GM23338 (cell line): ENCODE results near the gene RPP21. TPM values are rescaled to one million over a fixed set of nuclear protein-coding genes. Genes with fewer than 3 reads are reported as not detected.

ENCODE experiments used
- ATAC-seq: fragments of 200-7000 bp; cut with Tn5 transposase; 3 replicates; pipeline ENCODE4 v1.9.1; 2020
- DNase-seq: peaks from one replicate; pipeline ENCODE4 v3.0.0-alpha.2; 2015; ENCODE audit warnings: low spot score
- H2AFZ ChIP-seq: fragments of 200-600 bp; sonication (generic); 2 replicates; pipeline ENCODE4 v1.8.0; 2016; ENCODE audit warnings: antibody characterized with exemption, mild to moderate bottlenecking, moderate library complexity
- H3F3A ChIP-seq: fragments of 200-600 bp; sonication (generic); replicated peaks from 2 replicates; pipeline ENCODE4 v1.8.0; 2017; ENCODE audit warnings: antibody characterized with exemption, mixed run types, low read depth
- H3K27ac ChIP-seq: fragments of 200-600 bp; sonication (generic); 2 replicates; pipeline ENCODE4 v1.6.1; 2016; ENCODE audit warnings: low read depth
- H3K27me3 ChIP-seq: fragments of 200-600 bp; sonication (generic); 2 replicates; pipeline ENCODE4 v1.8.0; 2016; ENCODE audit warnings: mild to moderate bottlenecking, mixed run types, moderate library complexity; ENCODE audit not compliant: insufficient read depth
- H3K36me3 ChIP-seq: fragments of 200-600 bp; sonication (generic); 2 replicates; pipeline ENCODE4 v1.8.0; 2016; ENCODE audit warnings: mild to moderate bottlenecking; ENCODE audit not compliant: insufficient read depth
- H3K4me1 ChIP-seq: fragments of 200-600 bp; sonication (generic); 2 replicates; pipeline ENCODE4 v1.8.0; 2016; ENCODE audit warnings: mild to moderate bottlenecking, moderate library complexity; ENCODE audit not compliant: insufficient read depth
- H3K4me2 ChIP-seq: fragments of 200-600 bp; sonication (generic); 2 replicates; pipeline ENCODE4 v1.7.1; 2017; ENCODE audit warnings: mixed run types
- H3K4me3 ChIP-seq: fragments of 200-600 bp; sonication (generic); 2 replicates; pipeline ENCODE4 v1.6.1; 2016; ENCODE audit warnings: mixed run types
- H3K79me2 ChIP-seq: fragments of 200-600 bp; sonication (generic); replicated peaks from 2 replicates; pipeline ENCODE4 v1.8.0; 2017; ENCODE audit warnings: mild to moderate bottlenecking; ENCODE audit not compliant: insufficient read depth
- H3K9me2 ChIP-seq: fragments of 200-600 bp; sonication (generic); 2 replicates; pipeline ENCODE4 v1.8.0; 2017; ENCODE audit not compliant: insufficient read depth
- H4K20me1 ChIP-seq: fragments of 200-600 bp; sonication (generic); replicated peaks from 2 replicates; pipeline ENCODE4 v1.8.0; 2017; ENCODE audit warnings: mild to moderate bottlenecking; ENCODE audit not compliant: insufficient read depth
- H3K27ac Mint-ChIP-seq: 2 replicates; pipeline ENCODE4 v1.8.0; 2020; ENCODE audit warnings: inconsistent platforms, mild to moderate bottlenecking, moderate library complexity, mixed read lengths
- H3K27me3 Mint-ChIP-seq: 3 replicates; pipeline ENCODE4 v1.8.0; 2022; ENCODE audit warnings: low read depth, mild to moderate bottlenecking, moderate library complexity, mixed read lengths, inconsistent platforms; ENCODE audit not compliant: insufficient read depth, poor library complexity
- H3K36me3 Mint-ChIP-seq: 3 replicates; pipeline ENCODE4 v1.8.0; 2021; ENCODE audit warnings: low read depth, mild to moderate bottlenecking, inconsistent platforms, moderate library complexity, mixed read lengths
- H3K4me1 Mint-ChIP-seq: 3 replicates; pipeline ENCODE4 v1.8.0; 2020; ENCODE audit warnings: mild to moderate bottlenecking, inconsistent platforms, mixed read lengths
- H3K4me3 Mint-ChIP-seq: 3 replicates; pipeline ENCODE4 v1.8.0; 2021; ENCODE audit warnings: moderate library complexity, mild to moderate bottlenecking, inconsistent platforms, mixed read lengths
- H3K9me3 Mint-ChIP-seq: 3 replicates; pipeline ENCODE4 v1.8.0; 2020; ENCODE audit warnings: moderate library complexity, mild to moderate bottlenecking, inconsistent platforms, mixed read lengths
- CREB1 ChIP-seq: fragments of 250-450 bp; sonication (Bioruptor Pico); IDR thresholded peaks from 2 replicates; pipeline ENCODE4 v1.5.0; 2020; ENCODE audit warnings: low read depth, mild to moderate bottlenecking, moderate library complexity
- ETS1 ChIP-seq: IDR thresholded peaks from 2 replicates; pipeline ENCODE4 v1.6.1; 2016; ENCODE audit warnings: antibody characterized with exemption
- EZH2 ChIP-seq: fragments of 200-600 bp; sonication (generic); IDR thresholded peaks from one replicate; pipeline ENCODE4 v1.8.0; 2017; ENCODE audit warnings: antibody characterized with exemption, mild to moderate bottlenecking, low read depth; ENCODE audit not compliant: unreplicated experiment
- JUNB ChIP-seq: IDR thresholded peaks from one replicate; pipeline ENCODE4 v1.6.1; 2016; ENCODE audit warnings: antibody characterized with exemption; ENCODE audit not compliant: unreplicated experiment
- NANOG ChIP-seq: IDR thresholded peaks from 2 replicates; pipeline ENCODE4 v1.6.1; 2016; ENCODE audit warnings: antibody characterized with exemption, borderline replicate concordance
- POLR2AphosphoS5 ChIP-seq: IDR thresholded peaks from 2 replicates; pipeline ENCODE4 v1.6.1; 2016; ENCODE audit warnings: antibody characterized with exemption, low read depth
- REST ChIP-seq: IDR thresholded peaks from one replicate; pipeline ENCODE4 v1.6.1; 2018; ENCODE audit warnings: antibody characterized with exemption; ENCODE audit not compliant: unreplicated experiment
- STAT1 ChIP-seq: IDR thresholded peaks from one replicate; pipeline ENCODE4 v1.6.1; 2016; ENCODE audit warnings: antibody characterized with exemption; ENCODE audit not compliant: unreplicated experiment
- ZNF114 ChIP-seq: fragments of 250-450 bp; sonication (Bioruptor Pico); IDR thresholded peaks from 2 replicates; pipeline ENCODE4 v1.5.0; 2020; ENCODE audit warnings: mild to moderate bottlenecking, moderate library complexity
- polyA plus RNA-seq: library from polyadenylated mRNA; unstranded; fragments of >200 nt; fragmentation: Nextera tagmentation; extraction: Ambion mirVana; gene quantifications from 2 replicates; pipeline ENCODE4 v1.2.1, GENCODE V29; 2016
- total RNA-seq: library from RNA; depleted of rRNA; stranded (reverse); fragments of >200 nt; shearing (Covaris generic); gene quantifications from 2 replicates; pipeline ENCODE4 v1.2.3, GENCODE V29; 2014

RPP21 gene
- total and polyA plus RNA-seq, 2 experiments from 2014 or later: 63.7 to 161 TPM

- Mint-ChIP-seq H3K36me3 (peaks cover 44% of the 10 kb centered on the region), H3K4me3 (no peak overlapping the region), H3K27ac (no peak overlapping the region), H3K4me1 (peaks cover 7% of the 10 kb centered on the region), H3K27me3 (peaks cover 5% of the 10 kb centered on the region), H3K9me3 (no peaks in the 10 kb centered on the region)
- Histone ChIP-seq H3K27ac (no peak overlapping the region), H3K9me2 (no peaks in the 10 kb centered on the region), H3K4me3 (no peak overlapping the region), H2AFZ (no peak overlapping the region), H4K20me1 (peaks cover 8% of the 10 kb centered on the region; the same call in 1 of the 2 replicates), H3K4me2 (no peak overlapping the region), H3K79me2 (0 out of 2 replicates have a peak, but pooled peaks cover 4% of the 10 kb centered on the region), H3K36me3 (peaks cover 14% of the 10 kb centered on the region; the same call in 1 of the 2 replicates), H3F3A (no peaks in the 10 kb centered on the region), H3K4me1 (no peaks in the 10 kb centered on the region), H3K27me3 (no peaks in the 10 kb centered on the region)
- ATAC-seq (no peak), DNase-seq (no peak)
- TF ChIP-seq EZH2 (no peak), ZNF114 (CRISPR knock-in tag) (no peak), JUNB (no peak), ETS1 (no peak), REST (no peak), CREB1 (CRISPR knock-in tag) (no peak), NANOG (no peak), STAT1 (no peak), POLR2AphosphoS5 (no peak)
Observed at GRCh38 chr6:30341218-30341617, 3.7 kb upstream of the RPP21 start.

GRCh38 chr6:30341728-30342127 is 3.2 kb upstream of the RPP21 start:
- H3K4me3 Mint-ChIP-seq: no peak overlapping the region
- H3K27me3 Mint-ChIP-seq: peaks cover 5% of the 10 kb centered on the region
- Histone ChIP-seq H3K27me3 (no peaks in the 10 kb centered on the region), H2AFZ (no peak overlapping the region), H3K4me3 (no peak overlapping the region), H3K27ac (no peak overlapping the region), H3K79me2 (0 out of 2 replicates have a peak, but pooled peaks cover 4% of the 10 kb centered on the region), H3K9me2 (no peaks in the 10 kb centered on the region), H3F3A (no peaks in the 10 kb centered on the region), H3K4me2 (no peak overlapping the region), H3K36me3 (peaks cover 12% of the 10 kb centered on the region; the same call in 1 of the 2 replicates), H3K4me1 (no peaks in the 10 kb centered on the region), H4K20me1 (peaks cover 8% of the 10 kb centered on the region; the same call in 1 of the 2 replicates)
- H3K27ac Mint-ChIP-seq: no peak overlapping the region
- H3K9me3 Mint-ChIP-seq: no peaks in the 10 kb centered on the region
- ATAC-seq: no peak
- peaks cover 8% of the 10 kb centered on the region for H3K4me1 Mint-ChIP-seq
- no peak for DNase-seq
- peaks cover 44% of the 10 kb centered on the region for H3K36me3 Mint-ChIP-seq
- TF ChIP-seq EZH2 (no peak), CREB1 (CRISPR knock-in tag) (no peak), REST (no peak), ETS1 (no peak), POLR2AphosphoS5 (no peak)
